Stimulated activated naive CD4-positive, alpha-beta T cell (primary cell): ENCODE measurements around the gene XIRP2.
"Not testable (repeated sequence)": the region's sequence is repeated elsewhere in the genome, so short reads cannot be mapped to it uniquely, and the experiment has no call there.

Source experiments
- DNase-seq, 6 experiments: peaks; one replicate each; lab custom pipeline; 2025; lab: John Stamatoyannopoulos, UW

XIRP2 gene

GRCh38 chr2:167052825-167053224 lies 164.5 kb downstream of the XIRP2 start:
- no peak for DNase-seq

- no peak for DNase-seq
Measured at GRCh38 chr2:167054881-167055280, 166.6 kb downstream of the XIRP2 start.

- DNase-seq = no peak
Measured at GRCh38 chr2:167057446-167057845, 169.2 kb downstream of the XIRP2 start.

GRCh38 chr2:167059173-167059572 lies 170.9 kb downstream of the XIRP2 start:
- no peak for DNase-seq

GRCh38 chr2:167069855-167070254 lies 181.6 kb downstream of the XIRP2 start:
- DNase-seq = no peak

- DNase-seq = not testable (repeated sequence)
Measured at GRCh38 chr2:167075708-167076107, 187.4 kb downstream of the XIRP2 start.

GRCh38 chr2:167098931-167099330 lies 210.7 kb downstream of the XIRP2 start:
- not testable (repeated sequence) for DNase-seq

GRCh38 chr2:167100506-167100905 lies 212.2 kb downstream of the XIRP2 start:
- DNase-seq = no peak

GRCh38 chr2:167103028-167103756 lies 214.9 kb downstream of the XIRP2 start:
- DNase-seq = no peak

- DNase-seq = no peak
Measured at GRCh38 chr2:167103757-167104133, 215.5 kb downstream of the XIRP2 start.

GRCh38 chr2:167104691-167105090 lies 216.4 kb downstream of the XIRP2 start:
- no peak for DNase-seq

GRCh38 chr2:167109682-167110081 lies 221.4 kb downstream of the XIRP2 start:
- DNase-seq = not testable (repeated sequence)

- no peak for DNase-seq
Measured at GRCh38 chr2:167110345-167110744, 222.1 kb downstream of the XIRP2 start.

GRCh38 chr2:167114018-167114417 lies 225.7 kb downstream of the XIRP2 start:
- DNase-seq = no peak

GRCh38 chr2:167115541-167115940 lies 227.3 kb downstream of the XIRP2 start:
- DNase-seq = no peak

- DNase-seq = no peak
Measured at GRCh38 chr2:167122389-167122788, 234.1 kb downstream of the XIRP2 start.

GRCh38 chr2:167126165-167126564 lies 237.9 kb downstream of the XIRP2 start:
- DNase-seq = no peak

- no peak for DNase-seq
Measured at GRCh38 chr2:167127135-167127534, 238.9 kb downstream of the XIRP2 start.

- DNase-seq = no peak
Measured at GRCh38 chr2:167128130-167128529, 239.8 kb downstream of the XIRP2 start.

- DNase-seq = no peak
Measured at GRCh38 chr2:167132066-167132465, 243.8 kb downstream of the XIRP2 start.

GRCh38 chr2:167132906-167133555 lies 244.8 kb downstream of the XIRP2 start:
- DNase-seq = no peak

GRCh38 chr2:167133614-167134013 lies 245.3 kb downstream of the XIRP2 start:
- DNase-seq = no peak

GRCh38 chr2:167134381-167135072 lies 246.2 kb downstream of the XIRP2 start:
- DNase-seq = no peak
